NCI-H774 (cell line): ENCODE data around the gene IQCE.
"Not testable (repeated sequence)": the region's sequence is repeated elsewhere in the genome, so short reads cannot be mapped to it uniquely, and the experiment has no call there.

Source experiments
- DNase-seq: peaks from one replicate; lab custom pipeline; 2025; lab: John Stamatoyannopoulos, UW

IQCE gene

DNA sequence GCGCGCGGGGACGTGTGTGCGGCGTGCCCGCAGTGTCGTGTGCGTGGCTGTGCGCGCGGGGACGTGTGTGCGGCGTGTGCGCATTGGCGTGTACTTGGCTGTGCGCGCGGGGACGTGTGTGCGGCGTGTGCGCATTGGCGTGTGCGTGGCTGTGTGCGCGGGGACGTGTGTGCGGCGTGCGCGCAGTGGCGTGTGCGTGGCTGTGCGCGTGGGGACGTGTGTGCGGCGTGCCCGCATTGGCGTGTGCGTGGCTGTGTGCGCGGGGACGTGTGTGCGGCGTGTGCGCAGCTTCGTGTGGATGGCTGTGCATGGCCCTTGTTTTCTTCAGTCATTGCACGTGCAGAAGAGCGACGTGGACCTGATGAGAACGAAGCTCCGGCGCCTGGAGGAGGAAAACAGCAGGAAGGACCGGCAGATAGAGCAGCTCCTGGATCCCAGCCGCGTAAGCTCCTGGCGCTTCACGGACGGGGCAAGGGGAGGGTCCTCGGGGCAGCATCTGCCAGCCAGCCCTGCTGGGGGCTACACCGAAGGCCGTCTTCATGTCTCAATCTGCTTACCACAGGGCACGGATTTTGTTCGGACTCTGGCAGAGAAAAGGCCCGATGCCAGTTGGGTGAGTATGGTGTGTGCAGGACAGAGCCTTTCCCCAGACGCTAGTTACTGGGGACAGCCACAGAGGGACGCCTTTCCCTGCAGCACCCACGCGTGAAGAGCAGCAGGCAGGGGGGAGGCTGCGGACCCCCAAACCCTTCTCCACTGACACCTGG is 19.3 kb downstream of the IQCE start:
- DNase-seq = no peak

DNA sequence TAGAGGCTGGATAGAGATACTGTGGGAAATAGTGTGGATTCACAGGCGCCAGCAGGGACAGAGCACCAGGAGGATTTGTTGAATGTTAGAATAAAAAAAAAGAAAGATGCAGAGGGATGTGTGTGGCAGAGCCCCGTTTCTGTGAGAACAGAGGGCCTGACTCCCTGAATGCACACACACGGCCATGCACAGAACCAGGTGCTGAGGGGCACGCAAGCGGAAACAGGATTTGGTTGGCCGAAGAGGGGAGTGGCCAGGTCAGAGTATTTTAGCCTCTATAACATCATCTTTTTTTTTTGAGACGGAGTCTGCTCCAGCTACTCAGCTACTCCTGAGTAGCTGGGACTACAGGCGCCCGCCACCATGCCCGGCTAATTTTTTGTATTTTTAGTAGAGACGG is 21.9 kb downstream of the IQCE start:
- DNase-seq = no peak

GRCh38 chr7:2582006-2582735 is 23.4 kb downstream of the IQCE start:
- no peak for DNase-seq

GRCh38 chr7:2583798-2584580 is 25.2 kb downstream of the IQCE start:
- no peak for DNase-seq

DNA sequence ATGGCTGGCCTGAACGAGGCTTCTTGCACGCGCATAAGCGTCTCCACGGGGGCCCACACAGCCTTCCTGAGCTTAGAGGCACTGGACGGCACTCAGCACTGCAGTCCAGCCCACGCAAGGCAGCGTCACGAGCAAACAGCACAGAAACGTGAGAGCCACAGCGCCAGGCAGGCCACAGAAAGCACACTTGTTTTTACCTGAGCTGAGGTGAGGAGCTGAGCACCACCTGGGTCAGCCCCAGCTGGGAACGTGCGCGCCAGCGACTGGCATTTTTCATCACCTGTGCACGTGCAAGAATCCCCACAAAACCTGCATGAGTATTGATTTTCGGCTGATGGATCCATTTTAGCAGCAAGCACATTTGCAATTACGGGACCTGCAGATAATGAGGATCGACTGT is 26.7 kb downstream of the IQCE start:
- no peak for DNase-seq

DNA sequence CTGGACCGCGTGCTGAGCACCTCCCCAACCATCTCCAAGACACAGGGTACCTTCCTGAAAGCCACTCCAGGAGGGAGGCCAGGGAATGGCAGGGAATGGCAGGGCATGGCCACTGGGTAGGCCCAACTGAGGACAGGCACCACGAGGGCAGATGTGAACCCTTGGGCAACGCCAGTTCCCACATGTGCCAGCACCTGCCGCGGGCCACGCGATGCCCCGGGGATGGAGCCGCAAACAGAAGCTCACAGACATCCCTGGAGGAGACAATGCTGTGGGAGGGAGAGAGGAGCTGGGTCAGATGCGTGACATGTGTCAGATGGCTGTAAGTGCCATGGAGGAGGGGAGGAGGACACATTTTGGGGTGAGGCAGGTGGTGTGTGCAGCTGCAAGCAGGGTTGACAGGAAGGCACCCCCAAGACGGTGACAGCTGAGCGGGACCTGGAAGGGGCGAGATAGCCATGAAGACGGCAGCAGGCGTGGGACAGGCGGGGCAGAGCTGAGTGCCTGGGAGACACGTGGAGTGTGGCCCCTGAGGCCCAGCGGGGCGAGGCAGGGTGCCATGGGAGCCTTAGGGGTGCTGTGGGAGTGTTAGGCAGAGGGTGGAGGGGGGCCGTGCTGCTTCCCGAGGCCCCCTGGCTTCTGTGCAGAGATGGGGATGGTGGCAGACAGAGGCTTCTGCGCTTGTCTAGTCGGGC is 27.7 kb downstream of the IQCE start:
- no peak for DNase-seq

GRCh38 chr7:2587134-2587533 is 28.4 kb downstream of the IQCE start:
- no peak for DNase-seq

DNA sequence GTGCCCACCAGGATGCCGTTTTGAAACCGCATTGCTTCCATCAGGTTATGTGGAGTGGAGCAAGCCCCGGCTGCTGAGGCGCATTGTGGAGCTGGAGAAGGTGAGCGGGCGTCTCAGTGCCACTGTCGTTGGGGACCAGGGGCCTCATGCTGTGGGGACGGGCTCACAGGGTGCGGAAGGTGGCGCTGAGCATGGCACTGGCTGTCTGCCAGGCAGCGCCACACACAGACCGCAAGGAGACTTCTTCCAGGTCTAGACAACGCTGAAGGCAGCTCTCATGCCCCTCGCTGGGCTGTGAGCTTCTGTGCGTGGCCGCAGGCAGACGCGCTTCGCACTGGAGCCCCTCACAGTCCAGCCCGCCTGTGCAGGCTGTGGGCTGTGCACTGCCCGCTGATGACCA is 29.0 kb downstream of the IQCE start:
- DNase-seq = no peak

- DNase-seq = no peak
Observed at GRCh38 chr7:2589341-2589740, 30.6 kb downstream of the IQCE start.

DNA sequence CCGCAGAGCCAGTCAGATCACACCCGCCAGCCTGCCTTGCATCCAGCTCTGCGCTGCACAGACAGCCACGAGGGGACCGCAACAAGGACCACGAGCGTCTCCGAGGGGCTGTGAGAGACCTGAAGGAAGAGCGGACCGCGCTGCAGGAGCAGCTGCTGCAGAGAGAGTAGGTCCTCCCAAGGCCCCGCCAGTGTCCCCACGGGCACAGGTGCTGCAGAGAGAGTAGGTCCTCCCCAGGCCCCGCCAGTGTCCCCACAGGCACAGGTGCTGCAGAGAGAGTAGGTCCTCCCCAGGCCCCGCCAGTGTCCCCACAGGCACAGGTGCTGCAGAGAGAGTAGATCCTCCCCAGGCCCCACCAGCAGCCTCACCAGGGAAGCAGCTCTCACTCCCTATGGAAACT is 31.2 kb downstream of the IQCE start:
- DNase-seq = not testable (repeated sequence)

DNA sequence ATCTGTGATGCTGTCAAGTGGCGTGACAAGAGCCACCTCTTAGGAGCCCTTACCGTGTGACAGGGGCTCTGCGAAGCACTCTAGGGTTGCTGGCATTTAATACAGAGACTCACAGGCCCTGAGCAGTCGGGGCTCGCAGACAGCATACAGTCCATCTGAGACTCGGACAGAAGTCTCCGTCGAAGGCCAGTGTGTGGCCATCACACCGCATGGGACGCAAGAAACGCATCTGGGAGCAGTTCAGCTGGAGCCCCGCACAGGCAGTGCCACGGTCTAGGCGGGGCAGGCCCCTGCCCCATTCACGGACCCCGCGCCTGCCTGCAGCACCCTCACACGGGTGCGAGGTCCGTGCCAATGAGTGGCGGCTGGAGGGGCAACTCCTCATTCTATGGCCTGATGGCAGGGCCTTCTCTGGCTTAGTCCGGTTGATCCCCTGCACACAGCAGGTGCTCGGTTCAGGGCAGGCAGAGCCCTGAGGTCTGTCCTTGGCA is 33.6 kb downstream of the IQCE start:
- no peak for DNase-seq

DNA sequence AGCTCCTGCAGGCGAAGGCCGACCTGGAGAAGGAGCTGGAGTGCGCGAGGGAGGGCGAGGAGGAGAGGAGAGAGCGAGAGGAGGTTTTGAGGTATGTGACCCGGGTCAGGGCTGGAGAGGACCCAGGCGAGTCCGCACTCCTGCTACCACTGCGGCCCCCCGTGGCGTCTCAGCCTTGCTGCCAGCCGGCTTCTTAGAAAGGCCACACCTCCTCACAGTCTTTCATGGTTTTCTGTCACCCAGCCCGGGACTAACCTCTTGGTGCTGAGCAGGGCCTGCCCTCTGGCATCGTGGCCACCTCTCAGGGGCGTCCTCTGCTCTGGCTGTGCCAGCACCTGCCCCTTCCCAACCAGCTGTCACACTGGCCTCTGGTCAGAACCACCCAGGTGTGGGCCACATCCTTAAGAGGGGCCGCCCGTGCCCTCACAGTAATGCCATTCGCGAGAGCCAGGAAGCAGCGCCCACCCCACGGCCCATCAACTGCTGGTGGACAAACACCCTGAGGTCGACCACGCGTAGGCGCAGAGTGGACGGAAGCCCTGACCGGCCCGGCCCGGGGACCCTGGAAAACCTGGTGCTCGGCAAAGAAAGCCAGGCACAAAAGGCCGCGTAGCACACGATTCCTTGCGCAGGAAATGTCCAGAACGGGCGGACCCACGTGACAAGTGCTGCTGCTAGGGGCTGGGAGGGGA is 34.4 kb downstream of the IQCE start:
- no peak for DNase-seq

- DNase-seq = no peak
Observed at GRCh38 chr7:2594599-2594998, 35.8 kb downstream of the IQCE start.

- DNase-seq = no peak
Observed at GRCh38 chr7:2595258-2595860, 36.6 kb downstream of the IQCE start.

- DNase-seq = no peak
Observed at GRCh38 chr7:2596464-2597272, 37.9 kb downstream of the IQCE start.

GRCh38 chr7:2597273-2597640 is 38.5 kb downstream of the IQCE start:
- DNase-seq = no peak

GRCh38 chr7:2598154-2598823 is 39.5 kb downstream of the IQCE start:
- DNase-seq = no peak

DNA sequence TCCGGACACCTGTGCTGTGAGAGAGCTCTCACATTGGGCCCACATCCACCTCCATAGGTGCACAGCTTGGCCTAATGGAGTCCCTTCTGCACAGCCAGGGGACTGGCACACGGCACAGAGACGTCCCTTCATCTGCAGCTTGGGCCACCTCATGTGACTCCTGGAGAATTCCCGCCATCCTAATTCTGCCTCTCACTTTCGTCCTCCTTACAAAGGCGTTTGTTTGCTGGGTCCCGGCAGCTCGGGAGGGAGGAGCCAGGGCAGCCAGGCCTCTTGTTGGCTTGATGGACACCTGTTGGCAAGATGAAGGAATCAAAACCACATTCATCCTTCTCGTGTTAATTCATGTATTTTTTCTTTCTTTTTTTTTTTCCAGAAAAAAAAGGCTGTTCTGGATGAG is 42.3 kb downstream of the IQCE start:
- DNase-seq = no peak

GRCh38 chr7:2601907-2602306 is 43.1 kb downstream of the IQCE start:
- DNase-seq = no peak
